SHP77 (cell line): ENCODE measurements around the gene CASP10.
A peak's percentile ranks its signal among the peaks of the same experiment; 100 is the strongest.
"Not testable (repeated sequence)": the region's sequence is repeated elsewhere in the genome, so short reads cannot be mapped to it uniquely, and the experiment has no call there.

ENCODE experiments used
- DNase-seq, 2 experiments: peaks; one replicate each; lab custom pipeline; 2025; lab: John Stamatoyannopoulos, UW

The CASP10 gene

DNA sequence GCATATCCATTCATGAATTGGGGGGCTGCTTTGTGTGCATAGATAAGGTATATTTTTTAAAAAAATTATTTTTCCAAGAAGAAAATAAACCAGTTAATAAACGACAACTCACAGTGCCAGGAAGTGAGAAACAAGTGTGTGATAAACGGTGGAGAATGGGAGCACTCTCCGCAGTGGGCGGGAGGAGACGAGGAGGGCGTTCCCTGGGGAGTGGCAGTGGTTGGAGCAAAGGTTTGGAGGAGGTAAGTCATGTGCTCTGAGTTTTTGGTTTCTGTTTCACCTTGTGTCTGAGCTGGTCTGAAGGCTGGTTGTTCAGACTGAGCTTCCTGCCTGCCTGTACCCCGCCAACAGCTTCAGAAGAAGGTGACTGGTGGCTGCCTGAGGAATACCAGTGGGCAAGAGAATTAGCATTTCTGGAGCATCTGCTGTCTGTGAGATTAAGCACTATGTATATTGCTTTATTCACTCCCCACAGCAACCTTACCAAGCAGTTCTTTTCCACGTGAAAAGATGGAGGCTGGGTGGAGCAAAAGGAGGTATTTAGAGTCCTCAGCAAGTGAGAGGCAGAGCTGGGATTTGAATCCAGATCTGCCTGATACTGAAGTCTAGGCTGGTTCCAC, 50.4 kb downstream of the CASP10 start:
- DNase-seq = peak; percentile 87 to 90

DNA sequence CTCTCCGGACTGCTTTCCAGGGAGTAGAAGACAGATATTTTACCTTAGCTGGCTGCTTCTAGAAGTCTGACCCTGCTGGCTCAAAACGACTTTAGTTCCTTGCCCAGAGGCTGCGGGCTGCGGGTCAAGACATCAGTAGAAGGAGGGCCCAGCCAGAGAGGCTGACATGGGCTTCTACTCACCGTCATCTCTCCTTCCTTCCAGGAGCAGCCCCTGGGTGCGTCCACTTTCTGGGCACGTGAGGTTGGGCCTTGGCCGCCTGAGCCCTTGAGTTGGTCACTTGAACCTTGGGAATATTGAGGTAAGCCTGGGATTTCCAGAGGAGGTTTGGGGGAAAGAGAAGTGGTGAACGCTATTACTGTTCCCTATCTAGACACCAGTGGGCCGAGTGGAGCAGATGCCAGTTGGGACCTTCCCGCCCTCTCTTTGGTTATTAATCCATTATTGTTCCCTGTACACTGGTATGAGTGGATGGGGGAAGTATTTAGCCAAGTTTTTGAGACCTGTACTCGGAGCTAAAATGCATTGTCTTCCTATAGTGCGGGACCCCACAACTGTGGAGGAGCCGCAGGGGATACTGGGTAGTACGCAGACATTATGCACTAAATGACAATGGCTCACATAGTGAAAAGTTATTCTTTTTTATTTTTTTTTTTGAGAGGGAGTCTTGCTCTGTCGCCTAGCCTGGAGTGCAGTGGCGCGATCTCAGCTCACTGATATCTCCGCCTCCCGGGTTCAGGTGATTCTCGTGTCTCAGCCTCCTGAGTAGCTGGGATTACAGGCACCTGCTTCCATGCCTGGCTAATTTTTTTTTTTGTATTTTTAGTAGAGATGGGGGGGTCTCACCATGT, 51.1 kb downstream of the CASP10 start:
- peak in 1 of 2 experiments; percentile 9 for DNase-seq

DNA sequence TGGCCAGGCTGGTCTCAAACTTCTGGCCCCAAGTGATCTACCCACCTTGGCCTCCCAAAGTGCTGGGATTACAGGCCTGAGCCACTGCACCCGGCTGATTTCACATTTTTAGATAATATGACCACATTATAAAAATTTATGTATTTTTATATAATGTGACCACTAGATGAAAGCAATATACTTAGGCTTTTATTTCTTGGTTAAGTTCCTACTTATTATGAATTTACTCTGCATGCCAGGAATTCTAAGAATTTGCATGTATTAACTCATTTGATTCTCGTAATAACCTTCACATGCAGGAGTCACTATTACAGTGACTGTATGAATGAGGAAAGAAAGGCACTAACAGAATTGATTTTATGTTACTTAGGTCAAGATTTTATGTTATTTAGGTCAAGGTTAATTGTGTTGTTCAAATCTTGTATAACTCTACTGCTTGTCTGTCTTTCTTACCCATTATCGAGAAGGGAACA, 51.8 kb downstream of the CASP10 start:
- no peak for DNase-seq

DNA sequence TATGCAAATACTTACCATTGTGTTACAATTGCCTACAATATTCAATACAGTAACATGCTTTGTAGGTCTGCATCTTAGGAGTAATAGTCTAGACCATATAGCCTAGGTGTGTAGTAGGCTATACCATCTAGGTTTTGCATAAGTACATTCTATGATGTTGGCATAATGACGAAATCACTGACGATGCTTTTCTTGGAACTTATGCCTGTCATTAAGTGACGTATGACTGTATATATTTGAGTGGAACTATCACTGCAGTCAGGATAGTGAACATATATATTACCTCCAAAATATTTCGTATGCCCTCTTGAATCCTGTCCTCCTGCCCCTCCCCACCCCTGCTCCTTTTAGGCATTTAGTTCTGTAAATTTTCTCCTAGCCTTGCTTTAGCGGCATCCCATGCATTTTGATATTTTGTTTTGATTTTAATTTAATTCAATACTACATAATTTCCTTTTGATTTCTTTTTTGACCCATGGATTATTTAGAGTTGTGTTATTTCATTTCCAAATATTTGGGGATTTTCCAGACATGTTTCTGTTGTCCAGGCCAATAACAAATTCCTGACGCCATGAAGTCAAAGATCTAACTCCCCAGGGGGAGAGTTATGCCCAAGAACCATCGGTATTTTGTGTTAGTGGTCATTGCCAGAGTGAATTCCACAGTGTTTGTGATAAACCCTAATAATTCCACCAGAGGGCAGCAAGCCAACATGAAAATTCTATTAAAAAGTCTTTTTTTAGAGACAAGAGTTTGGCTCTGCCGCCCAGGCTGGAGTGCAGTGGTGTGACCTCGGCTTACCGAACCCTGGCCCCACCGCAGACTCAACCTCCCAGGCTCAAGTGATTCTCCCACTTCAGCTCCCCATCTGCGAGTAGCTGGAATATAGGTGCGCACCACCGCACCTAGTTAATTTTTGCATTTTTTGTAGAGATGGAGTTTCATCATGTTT, 53.2 kb downstream of the CASP10 start:
- peak; percentile 18 to 41 for DNase-seq

DNA sequence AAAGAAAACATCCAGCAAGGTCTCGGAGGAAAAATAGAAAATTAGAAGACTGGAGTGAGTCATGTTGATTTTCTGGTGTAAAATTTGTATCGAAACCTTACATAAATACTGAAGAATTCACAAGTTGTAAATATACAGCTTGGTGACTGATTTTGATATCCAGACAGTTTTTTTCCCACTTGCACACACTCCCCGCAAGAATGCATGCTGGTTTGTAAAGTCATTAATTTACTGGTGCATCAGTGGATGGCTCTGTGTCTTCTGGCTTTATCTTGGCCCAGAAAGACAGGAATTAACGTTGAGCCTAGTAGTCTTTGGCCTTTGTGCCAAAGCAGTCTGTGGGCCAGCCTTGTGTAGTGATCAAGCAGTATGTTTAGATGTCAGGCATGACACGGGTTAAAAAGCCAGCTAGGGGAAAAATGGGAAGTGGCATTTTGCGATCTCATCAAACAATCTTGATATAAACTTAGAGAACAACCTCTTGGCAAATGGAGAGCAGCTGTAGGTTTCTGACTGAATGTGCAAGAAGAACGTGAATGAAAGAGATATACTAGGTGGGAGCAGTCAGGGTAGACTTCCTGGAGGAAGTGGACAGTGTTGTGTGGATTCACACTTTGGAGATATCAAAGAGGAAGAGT, 54.7 kb downstream of the CASP10 start:
- no peak for DNase-seq

DNA sequence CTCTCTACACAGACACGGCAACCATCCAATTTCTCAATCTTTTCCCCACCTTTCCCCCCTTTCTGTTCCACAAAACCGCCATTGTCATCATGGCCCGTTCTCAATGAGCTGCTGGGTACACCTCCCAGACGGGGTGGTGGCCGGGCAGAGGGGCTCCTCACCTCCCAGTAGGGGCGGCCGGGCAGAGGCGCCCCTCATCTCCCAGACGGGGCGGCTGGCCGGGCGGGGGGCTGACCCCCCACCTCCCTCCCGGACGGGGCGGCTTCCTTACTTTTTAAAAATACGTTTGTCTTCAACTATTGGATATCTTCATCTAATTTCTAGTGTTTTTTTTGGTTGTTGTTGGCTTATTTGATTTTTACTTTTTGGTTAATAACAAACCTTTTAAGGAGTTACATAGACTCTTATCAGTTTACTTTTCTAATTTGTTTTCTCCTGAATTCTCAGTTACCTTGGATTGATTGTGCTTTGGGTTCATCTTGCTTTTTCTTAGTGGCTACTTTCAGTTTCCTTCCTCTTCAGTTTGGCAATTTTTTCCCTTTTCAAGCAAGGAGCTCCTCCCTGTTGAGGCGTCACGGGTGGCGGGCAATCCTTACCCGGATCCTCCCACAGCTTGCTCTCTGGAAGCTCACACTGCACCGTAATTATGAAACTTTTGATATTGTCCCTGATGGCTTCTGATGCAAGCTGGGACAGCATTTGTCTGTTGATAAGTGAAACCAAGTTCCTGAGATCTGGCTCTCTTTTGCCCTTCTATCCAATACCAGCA, 56.4 kb downstream of the CASP10 start:
- DNase-seq = not testable (repeated sequence)

DNA sequence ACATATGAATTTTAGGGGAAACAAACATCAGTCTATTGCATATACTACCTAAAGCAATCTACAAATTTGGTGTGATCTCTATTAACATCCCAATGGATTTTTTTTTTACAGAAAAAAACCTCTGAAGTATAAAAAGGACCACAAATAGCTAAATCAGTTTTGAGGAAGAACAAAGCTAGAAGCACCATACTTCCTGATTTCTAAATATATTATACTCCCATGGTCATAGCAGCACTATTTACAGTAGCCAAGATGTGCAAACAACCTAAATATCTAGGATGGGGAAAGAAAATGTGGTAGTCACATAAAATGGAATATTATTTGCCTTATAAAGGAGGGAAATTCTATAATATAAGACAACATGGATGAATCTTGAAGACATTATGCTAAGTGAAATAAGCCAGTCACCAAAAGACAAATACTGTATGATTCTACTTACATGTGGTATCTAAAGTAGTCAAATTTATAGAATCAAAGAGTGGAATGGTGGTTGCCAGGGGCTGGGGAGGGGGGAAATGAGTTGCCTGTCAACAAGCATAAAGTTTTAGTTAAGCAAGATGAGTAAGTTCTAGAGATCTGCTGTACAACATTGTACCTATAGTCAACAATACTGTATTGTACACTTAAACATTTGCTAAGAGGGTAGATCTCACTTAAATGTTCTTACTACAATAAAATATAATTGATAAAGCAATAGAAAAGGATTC, 59.8 kb downstream of the CASP10 start:
- no peak for DNase-seq

DNA sequence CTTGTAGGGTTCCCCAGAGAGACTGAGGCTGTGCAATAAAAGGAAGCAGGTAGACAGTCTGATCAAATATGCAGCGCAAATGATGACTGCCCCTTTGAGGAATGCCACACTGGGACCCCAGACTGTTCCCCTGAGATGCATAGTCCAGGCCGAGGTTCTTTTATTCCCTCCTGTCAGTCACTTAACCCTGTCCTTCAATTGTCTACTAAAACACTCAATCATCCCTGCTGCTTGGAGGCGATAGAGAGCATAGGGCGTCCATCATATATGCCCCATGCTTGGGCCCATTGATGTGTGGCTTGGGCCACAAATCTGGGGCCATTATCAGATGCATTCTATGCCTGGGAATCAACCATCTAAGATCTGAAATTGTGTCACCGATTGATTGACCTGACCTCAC, 61.9 kb downstream of the CASP10 start:
- no peak for DNase-seq

DNA sequence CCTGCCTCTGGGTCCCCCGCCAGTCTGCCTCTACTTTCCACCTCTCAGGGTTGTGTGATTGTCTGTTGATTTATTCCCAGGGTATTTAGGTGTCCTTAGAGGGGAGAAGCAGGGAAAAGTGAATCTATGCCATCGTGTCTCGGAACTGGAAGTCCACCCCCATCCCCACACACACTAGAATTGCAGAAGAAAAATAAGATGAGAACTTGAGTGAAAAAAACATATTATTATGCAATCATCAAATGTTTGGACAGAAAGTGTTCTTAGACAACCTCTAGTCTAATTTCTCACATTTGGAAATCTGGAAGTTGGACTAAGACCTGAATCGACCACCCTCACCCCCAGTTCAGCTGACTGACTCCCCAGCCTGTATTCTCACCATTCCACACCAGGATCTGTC, 63.3 kb downstream of the CASP10 start:
- no peak for DNase-seq

DNA sequence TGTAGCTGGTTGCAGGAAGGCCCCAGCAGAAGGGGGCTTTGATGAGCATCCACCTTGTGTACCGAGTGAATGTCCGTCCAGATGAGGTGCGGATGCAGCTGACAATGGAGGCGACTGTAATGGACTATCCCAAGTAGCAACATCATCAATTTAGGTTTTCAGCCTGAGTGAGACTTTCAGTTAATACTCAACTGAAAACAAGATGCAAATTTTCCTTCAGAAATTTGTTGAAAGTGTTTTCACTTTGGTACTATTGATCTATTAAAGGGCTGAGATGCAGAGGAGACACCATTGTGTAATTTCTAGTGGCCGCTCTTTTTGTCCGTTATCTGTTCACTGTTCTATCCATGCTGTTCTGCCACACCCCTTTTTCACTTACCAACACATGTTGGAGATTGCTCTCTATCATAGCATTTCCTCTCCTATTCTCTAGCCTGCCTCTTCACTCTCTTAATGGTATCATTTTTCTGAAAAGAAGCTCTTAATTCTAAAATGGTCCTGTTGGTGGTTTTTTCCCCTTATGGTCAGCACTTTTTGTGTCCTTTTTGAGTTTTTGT, 65.4 kb downstream of the CASP10 start:
- no peak for DNase-seq

DNA sequence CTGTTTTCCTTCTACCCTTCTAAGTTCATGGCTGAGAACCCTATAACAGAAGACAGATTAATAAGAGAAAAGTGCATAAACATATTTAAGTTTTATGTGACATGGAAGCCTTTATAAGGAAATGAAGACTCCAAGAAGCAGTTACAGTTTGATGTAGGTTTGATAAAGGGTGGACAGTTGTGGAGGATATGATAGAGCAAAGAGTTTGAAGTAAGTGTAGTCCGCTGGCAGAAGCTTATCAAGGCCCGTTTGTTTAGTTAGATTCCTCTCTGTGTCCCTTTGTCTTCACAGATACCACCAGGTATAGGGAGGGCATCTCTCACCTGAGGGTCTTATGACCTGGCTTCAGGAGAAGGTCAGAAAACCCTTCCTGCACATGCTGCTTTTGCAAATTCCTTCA, 66.9 kb downstream of the CASP10 start:
- no peak for DNase-seq

DNA sequence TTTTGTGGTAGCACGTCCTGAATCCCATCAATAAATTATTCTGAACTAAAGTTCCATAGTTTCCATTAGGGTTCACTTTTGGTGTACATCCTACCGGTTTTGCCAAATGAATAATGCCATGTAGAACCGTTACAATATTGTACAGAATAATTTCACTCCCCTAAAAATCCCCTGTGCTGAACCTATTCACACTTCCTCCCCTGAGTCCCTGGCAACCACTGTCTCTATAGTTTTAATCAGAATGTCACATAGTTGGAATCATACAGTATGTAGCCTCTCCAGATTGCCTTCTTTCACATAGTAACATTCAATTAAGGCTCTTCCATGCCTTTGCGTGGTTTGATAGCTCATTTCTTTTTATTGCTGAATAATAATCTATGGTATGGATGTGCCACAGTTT, 67.8 kb downstream of the CASP10 start:
- DNase-seq = no peak

DNA sequence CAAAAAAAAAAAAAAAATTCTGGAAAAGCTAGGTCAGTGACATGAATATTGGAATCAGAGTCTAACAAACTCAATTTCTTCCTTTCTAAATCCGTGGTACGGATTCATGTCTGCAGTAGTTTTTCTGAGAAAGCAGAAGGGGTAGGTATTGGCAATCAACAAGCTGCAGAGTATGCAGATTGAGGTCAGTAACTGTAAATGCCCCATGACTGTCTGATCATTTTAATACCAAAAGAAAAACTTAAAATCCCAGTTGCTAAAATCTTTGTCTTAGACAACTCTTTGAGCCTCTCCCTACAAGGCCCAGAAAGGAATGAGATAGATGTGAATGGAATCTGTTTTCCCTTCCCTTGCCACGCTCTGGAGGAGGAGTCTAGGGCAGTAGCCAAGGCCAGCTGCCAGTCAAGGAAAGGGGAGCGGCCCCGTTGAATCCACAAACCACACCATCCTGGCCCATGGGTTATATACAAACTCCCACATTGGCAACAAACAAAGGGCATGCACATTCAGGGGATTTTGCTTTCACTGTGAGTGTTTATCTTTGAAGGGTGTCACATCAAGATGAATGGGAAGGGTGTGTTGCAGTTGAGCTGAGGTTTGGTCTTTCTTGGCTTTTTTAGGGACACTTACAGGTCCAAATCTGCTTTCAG, 71.3 kb downstream of the CASP10 start:
- no peak for DNase-seq

DNA sequence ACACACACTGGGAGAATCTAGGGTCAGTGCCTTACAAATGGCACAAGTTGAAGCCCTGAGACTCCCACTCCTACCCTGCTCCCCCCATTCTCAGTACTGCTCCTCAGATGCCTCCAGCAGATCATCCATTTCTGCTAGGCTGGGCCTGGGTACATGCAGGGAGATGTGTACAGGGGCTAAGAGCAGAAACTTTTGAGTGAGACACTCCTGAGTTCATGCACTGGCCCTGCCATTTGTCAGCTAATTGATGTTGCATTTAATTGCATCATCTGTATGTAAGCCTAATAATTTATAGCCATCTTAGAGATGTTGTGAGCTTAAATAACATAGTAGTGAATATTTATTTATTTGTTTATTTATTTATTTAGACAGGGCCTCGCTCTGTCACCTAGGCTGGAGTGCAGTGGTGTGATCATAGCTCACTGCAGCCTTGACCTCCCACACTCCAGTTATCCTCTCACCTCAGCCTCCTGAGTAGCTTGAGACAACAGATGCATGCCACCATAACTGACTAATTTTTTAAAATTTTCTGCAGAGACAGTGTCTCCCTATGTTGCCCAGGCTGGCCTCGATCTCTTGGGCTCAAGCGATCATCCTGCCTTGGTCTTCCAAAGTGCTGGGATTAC, 72.6 kb downstream of the CASP10 start:
- DNase-seq = no peak

DNA sequence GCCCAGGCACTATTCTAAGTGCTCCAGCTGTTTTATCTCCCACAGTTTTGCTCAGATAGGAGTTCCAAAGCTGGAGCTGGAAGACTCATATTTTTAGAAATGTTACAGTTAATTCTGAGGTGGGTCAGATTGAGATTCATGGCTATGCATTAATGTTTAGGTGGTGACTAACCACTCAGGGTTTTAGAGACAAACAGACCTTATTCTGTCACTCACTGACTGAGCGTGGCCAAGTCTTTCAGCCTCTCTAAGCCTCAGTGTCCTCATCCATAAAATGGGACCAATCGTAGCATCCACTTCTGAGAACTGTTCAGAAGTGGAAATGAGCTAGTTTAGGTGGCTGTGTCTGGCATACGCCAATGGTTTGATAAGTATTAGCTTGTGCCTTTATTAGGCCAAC, 73.1 kb downstream of the CASP10 start:
- DNase-seq = no peak

DNA sequence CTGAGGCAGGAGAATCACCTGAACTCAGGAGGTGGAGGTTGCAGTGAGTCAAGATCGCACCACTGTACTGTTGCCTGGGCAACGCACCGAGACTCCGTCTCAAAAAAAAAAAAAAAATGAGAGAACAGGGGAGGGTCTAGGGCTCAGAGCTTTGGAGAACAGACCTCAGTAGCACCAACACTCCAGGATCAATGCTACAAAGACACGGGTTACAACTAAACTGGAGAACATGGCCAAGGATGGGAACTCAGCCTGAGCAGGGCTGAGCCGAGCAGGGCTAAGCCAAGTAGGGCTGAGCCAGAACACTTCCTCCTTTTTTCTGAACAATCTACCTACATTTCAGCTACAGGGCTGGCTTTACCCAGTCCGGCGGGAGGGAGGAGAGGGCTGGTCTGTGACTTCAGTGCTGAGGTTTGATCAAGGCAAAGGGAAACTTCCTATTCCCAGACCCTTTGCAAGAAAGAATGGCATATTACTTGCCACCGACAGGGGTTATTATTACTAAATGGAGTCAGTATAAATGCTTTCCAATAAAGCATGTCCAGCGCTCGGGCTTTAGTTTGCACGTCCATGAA, 74.5 kb downstream of the CASP10 start:
- DNase-seq = no peak

DNA sequence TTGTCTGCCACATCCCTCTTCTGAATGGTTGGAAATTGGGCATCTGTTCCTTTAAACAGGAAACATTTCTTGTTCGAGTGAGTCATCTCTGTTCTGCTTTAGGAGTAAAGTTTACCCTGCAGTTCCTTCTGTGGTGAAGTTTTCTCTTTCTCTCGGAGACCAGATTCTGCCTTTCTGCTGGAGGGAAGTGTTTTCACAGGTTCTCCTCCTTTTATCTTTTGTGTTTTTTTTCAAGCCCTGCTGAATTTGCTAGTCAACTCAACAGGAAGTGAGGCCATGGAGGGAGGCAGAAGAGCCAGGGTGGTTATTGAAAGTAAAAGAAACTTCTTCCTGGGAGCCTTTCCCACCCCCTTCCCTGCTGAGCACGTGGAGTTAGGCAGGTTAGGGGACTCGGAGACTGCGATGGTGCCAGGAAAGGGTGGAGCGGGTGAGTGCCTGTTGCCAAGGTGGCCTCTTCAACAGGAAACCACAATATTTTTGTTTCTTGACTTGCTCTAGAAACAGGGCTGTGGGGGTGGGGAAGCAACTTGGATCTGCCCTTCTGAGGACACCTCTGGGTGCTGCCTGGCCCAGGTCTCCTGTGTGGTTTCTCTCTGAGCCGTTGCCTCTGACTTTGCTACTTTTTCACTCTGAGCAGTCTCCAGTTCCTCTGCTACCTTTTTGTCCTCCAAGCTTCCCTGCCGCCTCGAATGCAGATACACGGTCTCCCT, 75.2 kb downstream of the CASP10 start:
- DNase-seq = peak in 1 of 2 experiments; percentile 23
